Measurements from ENCODE around the gene HERC2. TPM values are rescaled to one million over a fixed set of nuclear protein-coding genes. Genes with fewer than 3 reads are reported as not detected.

The HERC2 gene
- polyA plus RNA-seq, 1 of the 3 experiments (the other 2 are of a cell fraction), result 22.3 TPM

- TF ChIP-seq RFX5 (IDR thresholded peaks at IDR 0.05; ENCODE audit: low read length) (no peak), GABPA (IDR thresholded peaks at IDR 0.05; ENCODE audit: low read depth) (no peak), TAF1 (IDR thresholded peaks at IDR 0.05; ENCODE audit: borderline replicate concordance, low read depth, low read length) (no peak), EP300 (IDR thresholded peaks at IDR 0.05; ENCODE audit: borderline replicate concordance in 1 of 2, low read depth in 1 of 2, low read length in 1 of 2) (no peak), YY1 (IDR thresholded peaks at IDR 0.05; ENCODE audit: low read depth) (no peak), RXRA (IDR thresholded peaks at IDR 0.05; ENCODE audit: borderline replicate concordance, low read depth) (no peak)
Measured at GRCh38 chr15:28286031-28286430, 35.9 kb downstream of the HERC2 start (continued).

DNA sequence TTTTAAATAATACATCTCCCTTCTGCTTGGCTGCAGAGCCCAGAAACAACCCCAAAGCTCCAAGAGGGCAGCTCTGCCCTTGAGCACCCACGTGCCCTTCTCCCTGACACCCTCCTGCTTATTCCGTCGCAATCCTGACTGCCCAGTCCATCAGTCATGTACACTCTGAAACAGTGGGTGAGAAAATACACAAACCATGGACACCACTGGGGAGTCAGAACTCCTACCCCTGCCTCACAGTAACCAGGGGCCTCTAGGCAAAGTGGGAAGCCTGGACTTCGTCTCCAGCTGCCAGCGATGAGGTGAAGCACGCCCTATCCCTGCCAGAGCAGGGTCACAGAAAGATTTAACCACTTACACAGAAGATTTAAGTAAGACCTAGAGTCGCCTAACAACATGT is 40.1 kb downstream of the HERC2 start:
- H3K79me2 ChIP-seq (ENCODE audit: insufficient read depth), result peaks cover 53% of the 10 kb centered on the region

More for the DNA sequence above, 40.1 kb downstream of the HERC2 start:
- Histone ChIP-seq H3K27ac (ENCODE audit: low read depth in 2 of 2, low read length in 1 of 2) (no peak overlapping the region), H3K9ac (no peak overlapping the region), H4K20me1 (ENCODE audit: insufficient read depth) (0 out of 2 replicates have a peak, but pooled peaks cover 7% of the 10 kb centered on the region), H3K4me3 (ENCODE audit: low read depth in 2 of 2, low read length in 1 of 2) (no peak overlapping the region), H3K4me1 (ENCODE audit: control insufficient read depth in 1 of 2, insufficient read depth in 2 of 2, low read depth in 1 of 2, low read length in 1 of 2) (peaks cover 0 to 7% of the 10 kb centered on the region in 2 experiments; a peak in 1 of 4 replicates), H2AFZ (ENCODE audit: low read depth) (no peak overlapping the region), H3F3A (replicated peaks; ENCODE audit: insufficient read depth) (no peaks in the 10 kb centered on the region), H3K36me3 (replicated peaks in 1 of 2; ENCODE audit: control insufficient read depth in 1 of 2, insufficient read depth in 2 of 2, low read length in 1 of 2) (peaks cover 6 to 46% of the 10 kb centered on the region in 2 experiments), H3K9me3 (no peaks in the 10 kb centered on the region), H3K27me3 (ENCODE audit: insufficient read depth) (no peaks in the 10 kb centered on the region), H3K4me2 (no peak overlapping the region), H3K9me2 (no peaks in the 10 kb centered on the region)
- WGBS (ENCODE audit: low lambda C conversion rate), result 93% methylated on average over 7 of the region's 7 CpGs
- DNase-seq, result no peak
- TF ChIP-seq YY1 (IDR thresholded peaks at IDR 0.05; ENCODE audit: low read depth), result no peak
- no peak for TF ChIP-seq POLR2AphosphoS5 (IDR thresholded peaks at IDR 0.05; ENCODE audit: low read depth, low read length)
- TF ChIP-seq GABPA (IDR thresholded peaks at IDR 0.05; ENCODE audit: low read depth), result no peak
- TF ChIP-seq, protein P1, sequence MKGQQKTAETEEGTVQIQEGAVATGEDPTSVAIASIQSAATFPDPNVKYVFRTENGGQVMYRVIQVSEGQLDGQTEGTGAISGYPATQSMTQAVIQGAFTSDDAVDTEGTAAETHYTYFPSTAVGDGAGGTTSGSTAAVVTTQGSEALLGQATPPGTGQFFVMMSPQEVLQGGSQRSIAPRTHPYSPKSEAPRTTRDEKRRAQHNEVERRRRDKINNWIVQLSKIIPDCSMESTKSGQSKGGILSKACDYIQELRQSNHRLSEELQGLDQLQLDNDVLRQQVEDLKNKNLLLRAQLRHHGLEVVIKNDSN (IDR thresholded peaks at IDR 0.05; ENCODE audit: borderline replicate concordance, low read depth), result no peak
- no peak for TF ChIP-seq MEF2A (IDR thresholded peaks at IDR 0.05; ENCODE audit: borderline replicate concordance, low read depth)
- TF ChIP-seq MAX (IDR thresholded peaks at IDR 0.05; ENCODE audit: low read depth), result no peak
- TF ChIP-seq ZBTB33 (IDR thresholded peaks at IDR 0.05; ENCODE audit: borderline replicate concordance, low read depth), result no peak
- no peak for TF ChIP-seq JUND (IDR thresholded peaks at IDR 0.05)
- TF ChIP-seq FOSL2 (IDR thresholded peaks at IDR 0.05; ENCODE audit: borderline replicate concordance, low read depth), result no peak
- TF ChIP-seq EZH2phosphoT487 (IDR thresholded peaks at IDR 0.05; ENCODE audit: borderline replicate concordance, low read depth), result no peak
- no peak for TF ChIP-seq CTCF (IDR thresholded peaks at IDR 0.05)
- TF ChIP-seq FOXJ3 (CRISPR knock-in tag; IDR thresholded peaks at IDR 0.05), result no peak
- TF ChIP-seq USF2 (IDR thresholded peaks at IDR 0.05; ENCODE audit: borderline replicate concordance, low read depth, low read length), result no peak
- CTCF ChIA-PET, result no interaction called here
- POLR2A ChIA-PET, result no interaction called here

Data from SK-N-SH (cell line).